Sigmoid colon (tissue), 7 donors: ENCODE data around the gene CNPY4. TPM values are rescaled to one million over a fixed set of nuclear protein-coding genes. Genes with fewer than 3 reads are reported as not detected.

Experiments used
- DNase-seq: peaks from one replicate; pipeline ENCODE4 v3.0.0-alpha.2; 2019
- H3K27ac ChIP-seq, 4 donors: fragments of 200-600 bp; sonication (generic); one replicate each; pipeline ENCODE4 v1.5.1; 2016 to 2019; ENCODE audit warnings: mild to moderate bottlenecking in 1 of 4
- H3K27me3 ChIP-seq, 3 donors: fragments of 200-600 bp; sonication (generic); one replicate each; pipeline ENCODE4 v1.5.1; 2019; ENCODE audit warnings: mild to moderate bottlenecking in 1 of 3
- H3K36me3 ChIP-seq, 4 donors: fragments of 200-600 bp; sonication (generic); one replicate each; pipeline ENCODE4 v1.5.1; 2016 to 2019
- H3K4me1 ChIP-seq, 4 donors: fragments of 200-600 bp; sonication (generic); one replicate each; pipeline ENCODE4 v1.5.1; 2017 to 2019
- H3K4me3 ChIP-seq, 4 donors: fragments of 200-600 bp; sonication (generic); one replicate each; pipeline ENCODE4 v1.5.1; 2017 to 2019; ENCODE audit warnings: mild to moderate bottlenecking in 2 of 4, moderate library complexity in 1 of 4
- H3K9me3 ChIP-seq, 4 donors: fragments of 200-600 bp in 3 of 4; sonication (generic) in 3 of 4; one replicate each; pipeline versions ENCODE4 v1.5.1 to v1.6.1; 2013 to 2019
- EP300 ChIP-seq, 4 donors: sonication (generic); formaldehyde crosslinking; IDR thresholded peaks; one replicate each; pipeline ENCODE4 v1.6.1; 2017; ENCODE audit warnings: antibody characterized with exemption in 4 of 4
- POLR2A ChIP-seq, 2 donors: fragments of 450-650 bp; IDR thresholded peaks; one replicate each; pipeline ENCODE4 v1.6.1; 2016; ENCODE audit warnings: antibody characterized with exemption in 2 of 2, mild to moderate bottlenecking in 2 of 2, moderate library complexity in 2 of 2
- POLR2AphosphoS5 ChIP-seq, 4 donors: sonication (generic); formaldehyde crosslinking; IDR thresholded peaks; one replicate each; pipeline ENCODE4 v1.6.1; 2017; ENCODE audit warnings: antibody characterized with exemption in 4 of 4
- WGBS, 2 donors: extraction: QIAGEN DNeasy Blood & Tissue Kit; methylation state at CpG; one replicate each; pipeline ENCODE4 v1.1.7; 2013; 5-methylcytosine and 5-hydroxymethylcytosine counted together
- intact Hi-C: fragments of 100-400 bp; cut with DNase I; formaldehyde crosslinking; loops from one replicate; pipeline ENCODE4 v1.15.1; 2023
- polyA plus RNA-seq, 3 donors: library from polyadenylated mRNA; stranded (reverse); fragments of 200-250 nt; gene quantifications; one replicate each; pipeline ENCODE4 v1.2.3, GENCODE V29; 2013
- total RNA-seq, 4 donors: library from RNA; depleted of rRNA; stranded (reverse); fragments of >200 nt; gene quantifications; one replicate each; pipeline ENCODE4 v1.1.0, GENCODE V29; 2016
- TF ChIP-seq, protein P1 (sequence below), 4 experiments: fragments of 450-650 bp in 3 of 4; fragments of 200-600 bp in 1 of 4; IDR thresholded peaks; one replicate each; pipeline ENCODE4 v1.5.1; 2016 to 2019; ENCODE audit warnings: antibody characterized with exemption in 4 of 4, mild to moderate bottlenecking in 3 of 4, moderate library complexity in 2 of 4
- donor health status: healthy with polysubstance abuse.
- donor health status: Bipolar disorder and iron deficiency.
- donor health status: healthy.

CNPY4 gene
- total and polyA plus RNA-seq, 7 donors = 4.4 to 26.6 (median 14.2) TPM

DNA sequence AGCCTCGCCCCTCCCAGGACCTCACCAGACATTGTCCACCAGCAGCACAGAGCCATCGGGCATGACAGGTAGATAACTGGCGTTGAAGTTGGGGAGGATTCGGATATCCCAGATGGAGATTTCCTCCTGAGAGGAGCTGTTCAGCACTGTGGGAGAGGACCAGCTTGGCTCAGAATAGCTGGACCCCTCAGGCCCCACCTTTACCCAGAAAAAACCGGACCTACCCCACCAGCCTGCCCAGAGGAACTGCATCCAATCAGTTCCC, 37.6 kb downstream of the CNPY4 start:
- Histone ChIP-seq H3K4me1 (peaks cover 0 to 28% (median 16%) of the 10 kb centered on the region in 4 donors), H3K9me3 (no peaks in the 10 kb centered on the region), H3K36me3 (peaks cover 0 to 39% (median 22%) of the 10 kb centered on the region in 4 donors), H3K4me3 (no peak overlapping the region), H3K27ac (peak overlapping the region in 3 of 4 donors; percentile 85), H3K27me3 (no peaks in the 10 kb centered on the region)
- DNase-seq = no peak
- TF ChIP-seq EP300 (IDR thresholded peaks at IDR 0.05) = no peak
- intact Hi-C loops = no loop called here
- WGBS, 2 donors = 76 to 81% methylated on average over 5 of the region's 5 CpGs

DNA sequence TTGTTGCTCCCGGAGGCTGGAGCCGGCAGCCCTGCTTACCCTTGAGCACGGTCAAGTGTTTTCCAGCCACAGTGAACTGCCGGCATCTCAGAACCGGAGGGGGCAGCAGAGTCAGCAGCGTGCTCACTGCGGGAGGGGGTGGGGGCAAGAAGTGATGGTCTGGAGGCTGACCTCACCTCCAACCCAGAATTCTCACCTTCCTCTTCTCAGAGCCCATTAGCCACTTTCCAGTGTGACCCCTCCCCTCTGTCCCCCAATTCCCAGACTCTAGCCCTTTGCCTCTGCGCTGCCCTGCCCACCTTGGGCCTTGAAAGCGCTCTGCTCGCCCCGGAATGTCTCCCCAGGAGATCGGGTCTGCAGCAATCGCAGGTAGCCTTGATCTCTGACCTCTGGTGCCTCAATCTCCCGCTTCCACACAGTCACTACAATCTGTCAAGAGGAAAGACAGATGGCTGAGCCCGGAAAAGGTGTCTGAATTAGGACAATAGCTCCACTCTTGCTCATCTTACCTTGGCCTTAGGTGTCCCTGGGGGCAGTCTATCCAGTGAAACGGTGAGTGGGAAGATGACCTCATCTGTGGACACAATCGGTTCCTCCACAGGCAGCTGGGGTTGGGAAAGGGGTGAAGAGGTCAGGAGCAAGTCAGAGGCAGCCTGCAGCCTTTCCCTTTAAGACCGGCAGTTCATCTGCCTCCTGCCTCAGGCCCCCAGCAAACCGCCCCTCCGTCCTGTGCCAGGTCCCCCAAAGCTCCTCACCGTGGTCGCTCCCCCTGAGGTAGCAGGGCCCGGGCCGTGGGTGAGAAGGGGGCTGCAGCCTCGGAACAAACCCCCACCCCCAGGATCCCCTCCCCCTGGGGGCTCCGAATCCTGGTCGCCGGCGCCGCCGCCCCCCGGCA, 38.1 kb downstream of the CNPY4 start:
- WGBS, 2 donors = 21 to 30% methylated on average over 32 of the region's 32 CpGs
- Histone ChIP-seq H3K27ac (peak overlapping the region; percentile 83 to 85 (median 85)), H3K9me3 (no peaks in the 10 kb centered on the region), H3K27me3 (no peaks in the 10 kb centered on the region), H3K36me3 (peaks cover 0 to 39% (median 22%) of the 10 kb centered on the region in 4 donors), H3K4me1 (peaks cover 0 to 28% (median 16%) of the 10 kb centered on the region in 4 donors), H3K4me3 (peak overlapping the region; percentile 71 to 96 (median 80))
- intact Hi-C loops = no loop called here
- DNase-seq = peak; percentile 74
- no peak for TF ChIP-seq POLR2A (IDR thresholded peaks at IDR 0.05)
- no peak for TF ChIP-seq EP300 (IDR thresholded peaks at IDR 0.05)
- TF ChIP-seq POLR2AphosphoS5 (IDR thresholded peaks at IDR 0.05) = peak in 1 of 4 donors; percentile 23
- TF ChIP-seq, protein P1, sequence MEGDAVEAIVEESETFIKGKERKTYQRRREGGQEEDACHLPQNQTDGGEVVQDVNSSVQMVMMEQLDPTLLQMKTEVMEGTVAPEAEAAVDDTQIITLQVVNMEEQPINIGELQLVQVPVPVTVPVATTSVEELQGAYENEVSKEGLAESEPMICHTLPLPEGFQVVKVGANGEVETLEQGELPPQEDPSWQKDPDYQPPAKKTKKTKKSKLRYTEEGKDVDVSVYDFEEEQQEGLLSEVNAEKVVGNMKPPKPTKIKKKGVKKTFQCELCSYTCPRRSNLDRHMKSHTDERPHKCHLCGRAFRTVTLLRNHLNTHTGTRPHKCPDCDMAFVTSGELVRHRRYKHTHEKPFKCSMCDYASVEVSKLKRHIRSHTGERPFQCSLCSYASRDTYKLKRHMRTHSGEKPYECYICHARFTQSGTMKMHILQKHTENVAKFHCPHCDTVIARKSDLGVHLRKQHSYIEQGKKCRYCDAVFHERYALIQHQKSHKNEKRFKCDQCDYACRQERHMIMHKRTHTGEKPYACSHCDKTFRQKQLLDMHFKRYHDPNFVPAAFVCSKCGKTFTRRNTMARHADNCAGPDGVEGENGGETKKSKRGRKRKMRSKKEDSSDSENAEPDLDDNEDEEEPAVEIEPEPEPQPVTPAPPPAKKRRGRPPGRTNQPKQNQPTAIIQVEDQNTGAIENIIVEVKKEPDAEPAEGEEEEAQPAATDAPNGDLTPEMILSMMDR (IDR thresholded peaks at IDR 0.05) = no peak

DNA sequence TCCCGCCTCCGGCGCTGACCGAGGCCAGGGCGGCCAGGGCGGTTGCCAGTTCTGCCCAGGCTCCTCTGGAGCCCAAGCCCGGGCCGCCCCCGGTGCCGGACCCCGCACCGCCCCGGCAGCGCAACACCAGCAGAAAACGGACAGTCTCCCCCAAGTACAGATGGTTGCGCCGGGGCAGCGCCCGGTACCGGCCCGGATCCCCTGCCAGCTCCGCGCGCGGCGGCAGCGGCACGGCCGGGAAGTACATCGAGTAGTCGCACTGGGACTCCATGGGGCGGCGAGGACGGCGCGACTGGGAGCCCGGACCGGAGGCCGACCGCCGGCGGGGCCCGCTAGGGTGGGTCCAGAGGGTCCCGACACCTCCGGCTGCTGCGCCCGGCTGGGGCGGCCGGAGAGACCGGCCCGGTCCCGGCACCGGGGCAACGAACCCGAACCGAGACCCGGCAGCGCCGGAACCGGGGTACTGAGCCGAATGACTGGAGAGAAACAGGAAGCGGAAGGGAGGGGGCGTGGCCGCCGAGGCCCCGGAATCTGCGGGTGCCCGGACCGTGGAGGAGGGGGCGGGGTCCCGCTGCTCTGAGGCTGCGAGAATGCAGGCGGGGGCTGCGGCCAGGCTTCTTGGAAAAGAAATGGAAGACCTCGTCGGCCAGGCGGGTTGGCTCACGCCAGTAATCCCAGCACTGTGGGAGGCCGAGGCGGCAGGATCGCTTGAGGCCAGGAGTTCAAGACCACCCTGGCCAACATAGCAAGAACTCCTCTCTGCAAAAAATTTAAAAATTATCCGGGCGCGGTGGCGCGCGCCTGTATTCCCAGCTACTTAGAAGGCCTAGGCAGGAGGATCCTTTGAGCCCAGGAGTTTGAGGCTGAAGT, 39.0 kb downstream of the CNPY4 start, which contains the start of gene TRAPPC14:
TSS of gene TRAPPC14 (minus strand) at position 495 of the 870 bp plus-strand sequence. CDS start at position 271, 224 bp downstream.
- H3K27me3 ChIP-seq = no peaks in the 10 kb centered on the region
- H3K4me3 ChIP-seq = peak within 1 kb of the TSS; percentile 71 to 96 (median 80)
- H3K9me3 ChIP-seq = no peaks in the 10 kb centered on the region
- intact Hi-C loops = no loop called here
- peak within 1 kb of the TSS; percentile 83 to 85 (median 85) for H3K27ac ChIP-seq
- peaks cover 0 to 35% (median 18%) of the 10 kb centered on the region in 4 donors for H3K36me3 ChIP-seq
- DNase-seq = peak; percentile 94
- H3K4me1 ChIP-seq = peaks cover 0 to 28% (median 16%) of the 10 kb centered on the region in 4 donors
- 1% methylated on average over 87 of the region's 87 CpGs for WGBS, 2 donors
- TF ChIP-seq, protein P1 (IDR thresholded peaks at IDR 0.05) = no peak
- no peak for TF ChIP-seq EP300 (IDR thresholded peaks at IDR 0.05)
- peak; percentile 23 to 42 for TF ChIP-seq POLR2A (IDR thresholded peaks at IDR 0.05)
- peak; percentile 49 to 80 (median 71) for TF ChIP-seq POLR2AphosphoS5 (IDR thresholded peaks at IDR 0.05)

DNA sequence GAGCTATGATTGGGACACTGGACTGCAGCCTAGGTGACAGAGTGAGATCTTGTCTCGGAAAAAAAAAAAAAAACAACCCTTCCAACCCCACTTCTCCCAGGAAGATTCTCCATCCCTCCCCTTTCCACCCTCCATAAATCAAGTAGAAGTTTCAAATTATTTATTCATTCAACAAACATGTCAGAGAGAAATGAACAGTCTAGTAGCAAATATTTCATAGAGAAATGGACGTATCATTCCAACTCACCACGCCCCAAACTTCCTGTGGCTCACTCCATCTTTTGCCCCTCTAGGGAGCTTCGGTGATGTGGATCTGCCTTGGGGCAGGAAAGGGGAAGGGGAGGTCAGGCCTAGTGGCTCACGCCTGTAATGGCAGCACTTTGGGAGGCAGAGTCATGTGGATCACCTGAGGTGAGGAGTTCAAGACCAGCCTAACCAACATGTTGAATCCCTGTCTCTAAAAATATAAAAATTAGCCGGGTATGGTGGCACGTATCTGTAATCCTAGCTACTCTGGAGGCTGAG, 39.7 kb downstream of the CNPY4 start:
- Histone ChIP-seq H3K4me3 (peak overlapping the region; percentile 71 to 96 (median 80)), H3K36me3 (peaks cover 0 to 28% (median 15%) of the 10 kb centered on the region in 4 donors), H3K27ac (peak overlapping the region; percentile 83 to 85 (median 85)), H3K4me1 (peaks cover 0 to 28% (median 16%) of the 10 kb centered on the region in 4 donors), H3K9me3 (no peaks in the 10 kb centered on the region), H3K27me3 (no peaks in the 10 kb centered on the region)
- WGBS, 2 donors = 68% methylated on average over 7 of the region's 7 CpGs
- TF ChIP-seq POLR2AphosphoS5 (IDR thresholded peaks at IDR 0.05) (no peak), EP300 (IDR thresholded peaks at IDR 0.05) (no peak), POLR2A (IDR thresholded peaks at IDR 0.05) (no peak)
- TF ChIP-seq, protein P1 (IDR thresholded peaks at IDR 0.05) = peak in 1 of 4 experiments; percentile 13
- intact Hi-C loops = no loop called here
- no peak for DNase-seq
